Epithelial cell of esophagus (primary cell): Measurements from ENCODE around the gene WBP11.
A peak's percentile ranks its signal among the peaks of the same experiment; 100 is the strongest.

Experiments
- DNase-seq: peaks from one replicate; pipeline ENCODE4 v3.0.0; 2010; ENCODE audit warnings: low read depth
- H3K4me3 ChIP-seq: 2 replicates; pipeline ENCODE4 v1.5.1; 2011; ENCODE audit warnings: mild to moderate bottlenecking, low read length, control low read depth
- CTCF ChIP-seq: IDR thresholded peaks from 2 replicates; pipeline ENCODE4 v1.5.1; 2011; ENCODE audit warnings: low read depth, mild to moderate bottlenecking, low read length, control low read depth, inconsistent platforms; ENCODE audit not compliant: insufficient read depth; ENCODE audit errors: missing control alignments

The WBP11 gene

GRCh38 chr12:14836336-14837210 is 33.3 kb upstream of the WBP11 start:
- peak; percentile 89 for DNase-seq
- H3K4me3 ChIP-seq, result no peak overlapping the region
- no peak for TF ChIP-seq CTCF

DNA sequence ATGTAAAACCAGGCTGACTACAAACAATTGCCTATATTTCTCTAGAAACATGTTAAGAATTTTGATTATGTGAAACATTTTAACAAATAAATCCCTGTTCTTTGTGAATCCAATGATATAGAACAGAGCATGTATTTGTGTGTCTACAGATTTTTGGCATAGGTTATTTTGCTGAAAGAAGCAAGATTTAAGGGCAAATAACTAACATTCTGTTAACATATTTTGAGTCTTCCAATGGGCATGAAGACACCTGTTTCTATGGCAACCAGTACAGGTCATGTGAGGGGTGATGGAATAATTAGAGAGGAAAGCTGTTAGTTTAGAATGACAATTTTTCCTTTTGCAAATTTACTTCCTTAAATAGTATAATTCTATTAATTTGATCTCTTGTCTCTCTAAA is 31.2 kb upstream of the WBP11 start:
- DNase-seq, result no peak
- no peak for TF ChIP-seq CTCF
- no peak overlapping the region for H3K4me3 ChIP-seq

GRCh38 chr12:14833952-14834351 is 30.7 kb upstream of the WBP11 start:
- DNase-seq, result no peak
- TF ChIP-seq CTCF, result no peak
- H3K4me3 ChIP-seq, result no peak overlapping the region

- TF ChIP-seq CTCF, result no peak
- DNase-seq, result no peak
- no peak overlapping the region for H3K4me3 ChIP-seq
These were observed 30.1 kb upstream of the WBP11 start for GRCh38 chr12:14833336-14833735.

DNA sequence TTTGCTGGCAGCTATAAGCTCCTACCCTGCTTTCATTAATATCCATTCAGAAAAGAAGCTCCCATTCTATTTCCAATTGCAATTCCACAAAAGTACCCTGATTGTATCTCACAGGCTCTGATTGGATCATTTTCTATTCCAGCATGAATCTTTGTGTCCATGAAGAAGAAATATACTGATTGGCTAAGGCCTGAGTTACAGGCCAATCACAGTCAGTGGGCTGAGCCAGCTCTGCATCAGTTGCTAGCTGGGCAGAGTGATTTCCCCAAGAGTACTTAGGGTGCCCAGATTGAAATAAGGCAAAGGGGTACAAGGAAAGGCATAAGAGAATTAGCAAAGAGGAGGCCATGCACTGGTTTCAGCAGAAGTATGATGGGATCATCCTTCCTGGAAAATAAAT is 25.6 kb upstream of the WBP11 start:
- H3K4me3 ChIP-seq, result no peak overlapping the region
- TF ChIP-seq CTCF, result no peak
- peak; percentile 39 for DNase-seq

GRCh38 chr12:14827043-14827442 is 23.8 kb upstream of the WBP11 start:
- DNase-seq, result peak; percentile 40
- no peak for TF ChIP-seq CTCF

GRCh38 chr12:14826491-14826890 is 23.2 kb upstream of the WBP11 start:
- TF ChIP-seq CTCF, result no peak
- DNase-seq, result no peak
- no peak overlapping the region for H3K4me3 ChIP-seq

More at GRCh38 chr12:14827043-14827442, 23.8 kb upstream of the WBP11 start:
- no peak overlapping the region for H3K4me3 ChIP-seq
